CD14-positive monocyte (primary cell): Measurements from ENCODE around the gene LRRN2. TPM values are rescaled to one million over a fixed set of nuclear protein-coding genes. Genes with fewer than 3 reads are reported as not detected.

Source experiments
- DNase-seq, 3 donors: peaks; one replicate each; pipeline ENCODE4 v3.0.0-alpha.2; 2011 to 2022
- H2AFZ ChIP-seq: 2 replicates; pipeline ENCODE4 v1.6.0; 2012; ENCODE audit warnings: mild to moderate bottlenecking, low read depth, low read length, inconsistent platforms; ENCODE audit not compliant: insufficient read depth, poor library complexity, severe bottlenecking
- H3K27ac ChIP-seq, 2 donors: 1 replicate in 1 of 2; 2 replicates in 1 of 2; pipeline ENCODE4 v1.5.1; 2012 to 2013; ENCODE audit warnings: low read length in 2 of 2, control low read depth in 1 of 2, inconsistent platforms in 1 of 2, low read depth in 1 of 2, mild to moderate bottlenecking in 1 of 2
- H3K27me3 ChIP-seq, 2 donors: one replicate each; pipeline versions ENCODE4 v1.6.0 to v1.6.1; 2011 to 2013; ENCODE audit warnings: low read length in 2 of 2; ENCODE audit not compliant: control insufficient read depth in 2 of 2, insufficient read depth in 2 of 2
- H3K36me3 ChIP-seq, 2 donors: replicated peaks in 1 of 2; 1 replicate in 1 of 2; 2 replicates in 1 of 2; pipeline versions ENCODE4 v1.5.1 to v1.6.1; 2012 to 2013; ENCODE audit warnings: low read length in 2 of 2, control low read depth in 1 of 2, inconsistent platforms in 1 of 2, mild to moderate bottlenecking in 1 of 2; ENCODE audit not compliant: insufficient read depth in 2 of 2, control insufficient read depth in 1 of 2
- H3K4me1 ChIP-seq, 2 donors: 1 replicate in 1 of 2; 2 replicates in 1 of 2; pipeline versions ENCODE4 v1.5.1 to v1.6.1; 2012 to 2013; ENCODE audit warnings: low read length in 2 of 2, control low read depth in 1 of 2, inconsistent platforms in 1 of 2, mild to moderate bottlenecking in 1 of 2, moderate library complexity in 1 of 2; ENCODE audit not compliant: insufficient read depth in 2 of 2, control insufficient read depth in 1 of 2
- H3K4me2 ChIP-seq: replicated peaks from 2 replicates; pipeline ENCODE3; 2012; ENCODE audit warnings: low read length, moderate library complexity, mild to moderate bottlenecking; ENCODE audit not compliant: poor library complexity, severe bottlenecking; ENCODE audit errors: extremely low read depth
- H3K4me3 ChIP-seq, 3 experiments: fragments of 200-600 bp in 1 of 3; sonication (generic) in 1 of 3; replicated peaks in 1 of 3; 1 replicate in 2 of 3; 2 replicates in 1 of 3; pipeline ENCODE4 v1.5.1; 2011 to 2013; ENCODE audit warnings: low read length in 3 of 3, mild to moderate bottlenecking in 3 of 3, control low read depth in 2 of 3, low read depth in 2 of 3, inconsistent platforms in 1 of 3, moderate library complexity in 1 of 3
- H3K79me2 ChIP-seq: 2 replicates; pipeline ENCODE4 v1.6.0; 2012; ENCODE audit warnings: mild to moderate bottlenecking, control low read depth, inconsistent platforms, low read length, moderate library complexity; ENCODE audit not compliant: insufficient read depth
- H3K9ac ChIP-seq: 2 replicates; pipeline ENCODE4 v1.6.0; 2017; ENCODE audit warnings: low read length, mild to moderate bottlenecking; ENCODE audit not compliant: insufficient read depth, poor library complexity, severe bottlenecking
- H3K9me3 ChIP-seq, 2 donors: replicated peaks in 1 of 2; 1 replicate in 1 of 2; 2 replicates in 1 of 2; pipeline versions ENCODE4 v1.5.1 to v1.6.1; 2012 to 2013; ENCODE audit warnings: low read length in 2 of 2, control low read depth in 1 of 2; ENCODE audit not compliant: control insufficient read depth in 1 of 2, insufficient read depth in 1 of 2
- H4K20me1 ChIP-seq: 2 replicates; pipeline ENCODE4 v1.6.0; 2012; ENCODE audit warnings: mild to moderate bottlenecking, low read length, control low read depth, moderate library complexity; ENCODE audit not compliant: insufficient read depth
- H3K27ac Mint-ChIP-seq, 7 donors: one replicate each; pipeline ENCODE4 v1.8.0; 2020; ENCODE audit warnings: mild to moderate bottlenecking in 7 of 7, mixed read lengths in 7 of 7, moderate library complexity in 6 of 7, inconsistent platforms in 2 of 7
- H3K27me3 Mint-ChIP-seq, 3 donors: one replicate each; pipeline ENCODE4 v1.8.0; 2021 to 2022; ENCODE audit warnings: low read depth in 3 of 3, mild to moderate bottlenecking in 3 of 3, mixed read lengths in 3 of 3, moderate library complexity in 3 of 3, inconsistent platforms in 1 of 3
- H3K36me3 Mint-ChIP-seq, 2 donors: one replicate each; pipeline ENCODE4 v1.8.0; 2020; ENCODE audit warnings: mixed read lengths in 2 of 2, inconsistent platforms in 1 of 2, mild to moderate bottlenecking in 1 of 2
- H3K4me1 Mint-ChIP-seq: one replicate; pipeline ENCODE4 v1.8.0; 2020; ENCODE audit warnings: mild to moderate bottlenecking, mixed read lengths
- H3K4me3 Mint-ChIP-seq, 2 donors: one replicate each; pipeline ENCODE4 v1.8.0; 2020; ENCODE audit warnings: mild to moderate bottlenecking in 2 of 2, mixed read lengths in 2 of 2, moderate library complexity in 1 of 2
- H3K9me3 Mint-ChIP-seq, 7 donors: one replicate each; pipeline ENCODE4 v1.8.0; 2020 to 2022; ENCODE audit warnings: mixed read lengths in 7 of 7, mild to moderate bottlenecking in 6 of 7, moderate library complexity in 6 of 7, inconsistent platforms in 2 of 7
- CTCF ChIP-seq: fragments of 200-600 bp; IDR thresholded peaks from one replicate; pipeline ENCODE4 v1.8.0; 2022; ENCODE audit warnings: antibody characterized with exemption, mild to moderate bottlenecking
- WGBS: methylation state at CpG from one replicate; pipeline ENCODE4 v1.1.5; 2013; ENCODE audit warnings: missing lambda C conversion rate; ENCODE audit not compliant: insufficient coverage; 5-methylcytosine and 5-hydroxymethylcytosine counted together
- intact Hi-C, 2 donors: fragments of 100-400 bp; cut with micrococcal nuclease; formaldehyde crosslinking; loops; one replicate each; pipeline versions ENCODE4 v1.15.0 to v1.15.1; 2023
- polyA plus RNA-seq, 3 donors: library from polyadenylated mRNA; depleted of rRNA in 1 of 3; unstranded in 2 of 3; stranded (reverse) in 1 of 3; fragments of 300-500 nt in 2 of 3; fragments of >200 nt in 1 of 3; fragmentation: Illumina TruSeq in 2 of 3; gene quantifications; 1 replicate in 2 of 3; 2 replicates in 1 of 3; pipeline ENCODE4 v1.2.3, GENCODE V29; 2012 to 2021

Gene LRRN2
- polyA plus RNA-seq, 3 donors = not detected

DNA sequence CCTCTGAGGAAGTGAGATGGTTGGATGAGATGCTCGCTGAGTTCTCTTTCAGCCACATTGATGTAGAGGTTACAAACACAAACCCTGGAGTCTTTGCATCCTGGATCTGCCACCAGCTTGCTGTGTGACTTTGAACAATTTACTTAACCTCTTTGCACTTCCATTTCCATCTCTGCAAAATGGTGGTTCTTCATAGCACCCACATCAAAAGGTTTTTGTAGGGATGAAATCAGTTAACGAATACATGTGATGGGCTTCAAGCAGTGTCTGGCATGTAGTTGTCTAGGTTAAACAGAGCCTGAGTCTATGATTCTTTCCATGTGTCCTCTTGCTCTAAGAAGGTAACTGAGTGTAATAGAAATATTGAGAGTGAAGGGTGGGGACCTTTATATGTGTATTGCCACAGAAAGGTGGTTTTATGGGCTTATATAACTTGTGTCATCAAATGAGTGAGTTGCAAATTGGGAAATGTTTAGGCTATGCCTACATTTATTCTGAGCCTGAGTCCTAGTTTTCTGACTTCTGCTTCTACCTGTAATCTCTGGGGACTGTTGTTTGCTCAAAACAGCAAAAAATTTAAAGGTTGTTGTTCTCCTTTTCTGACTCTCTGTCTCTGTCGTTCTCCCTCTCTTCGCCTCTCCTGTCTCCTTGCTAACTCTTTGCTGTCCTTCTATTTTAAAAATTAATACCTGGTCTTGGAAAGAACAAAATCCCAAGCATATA is 27.3 kb upstream of the LRRN2 start:
- H3K27ac Mint-ChIP-seq = no peak overlapping the region
- H3K4me1 Mint-ChIP-seq = peaks cover 4% of the 10 kb centered on the region
- Histone ChIP-seq H3K27me3 (peaks cover 0 to 26% of the 10 kb centered on the region in 2 donors), H3K4me3 (no peak overlapping the region), H3K27ac (no peak overlapping the region), H4K20me1 (no peaks in the 10 kb centered on the region), H3K36me3 (no peaks in the 10 kb centered on the region), H3K9me3 (no peaks in the 10 kb centered on the region), H3K79me2 (no peaks in the 10 kb centered on the region), H3K9ac (no peak overlapping the region), H2AFZ (no peak overlapping the region), H3K4me2 (no peak overlapping the region), H3K4me1 (no peaks in the 10 kb centered on the region)
- H3K36me3 Mint-ChIP-seq = no peaks in the 10 kb centered on the region
- WGBS = 80% methylated on average over 3 of the region's 4 CpGs
- no peak overlapping the region for H3K4me3 Mint-ChIP-seq
- TF ChIP-seq CTCF = no peak
- DNase-seq = no peak
- H3K27me3 Mint-ChIP-seq = peaks cover 23 to 28% (median 24%) of the 10 kb centered on the region in 3 donors
- intact Hi-C loops = no loop called here
- H3K9me3 Mint-ChIP-seq = peaks cover 0 to 2% (median 0%) of the 10 kb centered on the region in 7 donors

GRCh38 chr1:204711947-204712701 is 26.6 kb upstream of the LRRN2 start:
- Mint-ChIP-seq H3K4me3 (peak overlapping the region in 1 of 2 donors; percentile 14), H3K36me3 (no peaks in the 10 kb centered on the region), H3K27ac (no peak overlapping the region), H3K9me3 (peaks cover 0 to 2% (median 0%) of the 10 kb centered on the region in 7 donors), H3K4me1 (peaks cover 4% of the 10 kb centered on the region), H3K27me3 (peaks cover 23 to 28% (median 24%) of the 10 kb centered on the region in 3 donors)
- TF ChIP-seq CTCF = no peak
- H3K4me3 ChIP-seq = no peak overlapping the region
- intact Hi-C loops = no loop called here
- no peak for DNase-seq
- H3K36me3 ChIP-seq = no peaks in the 10 kb centered on the region
- H3K27me3 ChIP-seq = peaks cover 0 to 26% of the 10 kb centered on the region in 2 donors
- no peak overlapping the region for H2AFZ ChIP-seq
- 34% methylated on average over 18 of the region's 23 CpGs for WGBS
- H3K79me2 ChIP-seq = no peaks in the 10 kb centered on the region
- no peaks in the 10 kb centered on the region for H4K20me1 ChIP-seq
- no peaks in the 10 kb centered on the region for H3K9me3 ChIP-seq
- no peak overlapping the region for H3K27ac ChIP-seq
- H3K9ac ChIP-seq = no peak overlapping the region
- H3K4me2 ChIP-seq = no peak overlapping the region
- H3K4me1 ChIP-seq = no peaks in the 10 kb centered on the region
